GM10266 (cell line): ENCODE data around the gene TMSB15C.
"Not testable (repeated sequence)": the region's sequence is repeated elsewhere in the genome, so short reads cannot be mapped to it uniquely, and the experiment has no call there.

Source experiments
- DNase-seq: peaks from one replicate; pipeline ENCODE4 v3.0.0; 2012; ENCODE audit errors: extremely low spot score
- TF ChIP-seq, protein P1 (sequence below): IDR thresholded peaks from 2 replicates; pipeline ENCODE4 v1.5.1; 2012; ENCODE audit warnings: mild to moderate bottlenecking, low read depth; ENCODE audit not compliant: control insufficient read depth, insufficient read depth; ENCODE audit errors: missing control alignments

Gene TMSB15C

DNA sequence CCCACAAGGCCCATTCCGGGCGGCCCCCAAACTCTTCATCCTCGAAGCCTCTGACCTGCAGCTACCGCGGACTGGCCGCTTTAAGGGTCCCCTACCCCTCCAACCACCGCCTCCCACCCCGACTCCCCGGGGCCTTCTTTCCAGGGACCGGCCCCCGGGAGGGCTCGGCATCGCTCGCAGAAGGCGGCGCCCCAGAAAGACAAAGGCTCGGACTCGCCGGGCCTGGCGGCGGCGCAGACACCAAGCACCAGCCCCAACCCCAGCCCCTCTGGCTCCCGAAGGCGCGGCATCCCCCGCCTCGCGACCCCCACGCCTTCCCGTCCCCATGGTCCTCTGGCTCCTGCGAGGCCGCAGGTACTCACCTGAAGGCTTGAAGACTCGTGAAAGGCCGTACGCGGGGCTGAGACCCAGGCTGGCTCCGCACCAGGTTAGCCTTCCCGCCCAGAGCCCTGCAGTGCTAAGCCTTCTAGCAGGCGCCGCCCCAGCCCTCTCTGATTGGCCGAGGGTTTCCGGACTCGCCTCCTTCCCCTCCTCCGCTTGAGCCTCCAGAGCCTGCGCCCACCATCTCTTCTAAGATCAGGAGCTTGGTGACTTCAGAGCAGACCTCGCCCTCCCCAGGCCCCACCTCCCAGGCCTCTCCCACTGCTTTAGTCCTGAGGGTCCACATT lies at the start of gene TMSB15C:
TMSB15C (minus strand) TSS at position 459 of the 668 bp plus-strand sequence.
- DNase-seq = not testable (repeated sequence)

DNA sequence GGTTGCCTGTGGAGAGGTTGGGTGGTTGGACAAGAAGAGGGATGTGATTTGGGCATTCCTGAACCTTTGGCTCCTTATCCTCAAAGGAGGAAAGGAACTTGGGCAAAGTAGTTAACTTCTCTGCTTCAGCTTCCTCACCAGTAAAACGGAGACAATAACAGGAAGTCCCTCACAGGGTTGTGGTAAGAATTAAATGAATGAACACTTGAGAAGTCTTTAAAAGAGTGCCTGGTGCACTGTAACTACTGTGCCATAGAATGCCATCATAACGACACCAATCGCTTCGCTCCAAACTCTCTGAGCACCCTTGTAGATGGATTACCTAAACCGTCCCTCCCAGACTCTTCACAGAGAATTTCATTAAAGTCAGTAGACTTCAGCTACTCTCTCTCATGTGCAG lies 46.8 kb upstream of the TMSB15C start:
- TF ChIP-seq, protein P1, sequence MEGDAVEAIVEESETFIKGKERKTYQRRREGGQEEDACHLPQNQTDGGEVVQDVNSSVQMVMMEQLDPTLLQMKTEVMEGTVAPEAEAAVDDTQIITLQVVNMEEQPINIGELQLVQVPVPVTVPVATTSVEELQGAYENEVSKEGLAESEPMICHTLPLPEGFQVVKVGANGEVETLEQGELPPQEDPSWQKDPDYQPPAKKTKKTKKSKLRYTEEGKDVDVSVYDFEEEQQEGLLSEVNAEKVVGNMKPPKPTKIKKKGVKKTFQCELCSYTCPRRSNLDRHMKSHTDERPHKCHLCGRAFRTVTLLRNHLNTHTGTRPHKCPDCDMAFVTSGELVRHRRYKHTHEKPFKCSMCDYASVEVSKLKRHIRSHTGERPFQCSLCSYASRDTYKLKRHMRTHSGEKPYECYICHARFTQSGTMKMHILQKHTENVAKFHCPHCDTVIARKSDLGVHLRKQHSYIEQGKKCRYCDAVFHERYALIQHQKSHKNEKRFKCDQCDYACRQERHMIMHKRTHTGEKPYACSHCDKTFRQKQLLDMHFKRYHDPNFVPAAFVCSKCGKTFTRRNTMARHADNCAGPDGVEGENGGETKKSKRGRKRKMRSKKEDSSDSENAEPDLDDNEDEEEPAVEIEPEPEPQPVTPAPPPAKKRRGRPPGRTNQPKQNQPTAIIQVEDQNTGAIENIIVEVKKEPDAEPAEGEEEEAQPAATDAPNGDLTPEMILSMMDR = no peak
- no peak for DNase-seq

DNA sequence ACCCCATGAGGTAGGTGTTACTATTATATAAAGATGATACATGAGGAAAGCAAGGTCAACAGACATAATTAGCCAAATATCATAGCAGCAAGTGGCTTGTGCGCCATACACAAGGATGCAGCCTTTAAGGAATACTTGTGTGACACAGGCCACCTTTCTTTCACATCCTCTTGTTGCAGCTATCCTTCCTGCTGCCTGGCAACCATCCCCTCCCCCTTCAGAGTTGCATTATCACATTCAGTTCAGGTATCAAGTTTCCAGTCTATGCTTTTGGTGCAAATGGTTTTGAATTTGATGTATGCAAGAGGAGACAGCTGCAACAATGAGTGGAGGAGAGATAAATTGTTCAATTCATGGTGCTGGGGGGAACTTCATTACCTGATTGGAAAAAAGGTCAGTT lies 42.7 kb upstream of the TMSB15C start:
- TF ChIP-seq, protein P1 = no peak
- DNase-seq = no peak

DNA sequence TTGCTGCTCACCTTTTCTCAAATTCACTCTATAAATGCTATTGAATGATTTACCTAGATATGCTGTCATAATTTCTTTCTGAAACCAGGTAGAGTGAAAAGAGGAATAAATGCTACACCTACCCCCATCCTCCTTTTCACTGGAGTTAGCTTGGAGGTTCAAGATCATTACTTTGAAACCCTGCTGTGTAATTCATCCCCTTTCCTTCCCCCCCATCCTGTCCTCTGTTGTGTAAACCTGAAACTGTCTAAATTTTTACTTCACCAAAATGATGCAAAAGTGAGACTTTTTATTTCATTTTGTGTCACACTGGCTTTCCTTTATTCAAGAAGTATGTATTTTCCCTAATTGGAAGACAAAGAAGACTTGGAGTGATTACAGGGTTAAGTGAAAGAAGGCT lies 41.7 kb upstream of the TMSB15C start:
- DNase-seq = no peak
- TF ChIP-seq, protein P1 = no peak

DNA sequence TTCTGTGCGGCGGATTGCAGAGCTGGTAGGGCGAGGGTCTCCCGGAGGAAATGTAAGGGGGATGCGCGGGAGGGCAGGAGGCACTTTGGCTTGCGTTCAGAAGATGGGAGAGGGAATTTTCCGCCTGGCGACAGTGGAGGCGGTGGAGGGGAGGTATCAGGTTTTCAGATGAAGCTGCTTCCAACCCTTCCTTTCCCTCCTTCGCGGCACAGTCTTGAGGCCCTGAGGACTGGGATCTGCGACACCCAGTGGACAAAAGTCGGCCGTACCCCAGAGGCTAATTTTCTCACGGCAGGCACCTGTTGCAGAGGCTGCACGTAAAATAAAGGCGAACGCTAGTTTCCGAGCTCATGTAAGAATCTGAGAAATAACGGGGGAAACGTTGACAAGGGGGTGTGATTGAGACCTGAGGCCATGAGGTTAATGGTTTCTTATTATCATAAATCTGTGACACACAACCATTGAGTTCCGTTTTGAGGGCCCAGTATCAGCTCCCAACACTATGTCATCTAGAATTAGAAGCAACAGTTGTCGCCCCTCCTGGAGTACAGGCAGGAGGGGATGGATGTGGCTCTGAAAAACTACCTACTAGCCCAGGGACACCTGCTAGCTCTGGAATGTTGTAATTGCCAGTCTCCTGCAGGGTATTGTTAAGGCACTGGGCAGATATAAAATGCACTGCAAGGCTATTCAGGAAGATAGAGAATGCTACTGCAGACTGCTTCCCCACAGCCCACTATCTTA lies 37.4 kb upstream of the TMSB15C start:
- peak; percentile 25 for DNase-seq
- TF ChIP-seq, protein P1 = peak; percentile 56

DNA sequence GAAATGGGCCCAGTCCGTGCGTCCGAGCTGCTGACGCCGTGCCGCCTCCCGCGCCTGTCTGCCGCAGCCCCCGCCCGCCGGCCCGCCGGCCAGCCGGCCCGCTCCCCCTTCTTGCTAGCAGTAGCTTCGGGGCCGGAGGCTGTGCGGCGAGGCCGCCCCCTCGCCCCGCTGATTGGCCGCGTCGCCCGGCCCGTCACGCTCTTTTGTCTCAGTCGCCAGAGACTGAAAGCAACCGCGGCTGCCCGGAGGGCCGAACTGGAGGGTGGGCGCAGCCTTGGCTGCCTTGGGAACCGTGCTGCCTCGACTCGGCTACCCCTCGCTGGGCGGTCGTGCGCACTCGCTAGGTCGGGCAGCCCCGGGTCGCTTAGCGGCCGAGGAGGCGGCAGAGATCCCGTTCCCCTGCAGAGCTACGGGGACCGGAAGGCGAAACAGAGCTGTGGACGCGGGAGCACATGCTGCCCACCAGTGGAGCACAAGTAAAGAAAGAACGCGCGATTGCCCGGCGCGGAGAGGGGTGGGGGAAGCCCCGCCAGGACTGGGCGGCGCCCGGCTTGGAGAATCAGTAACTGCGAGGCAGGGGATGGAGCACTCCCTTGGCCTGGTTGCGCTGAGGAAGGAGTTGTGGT lies 36.4 kb upstream of the TMSB15C start, which contains the start of gene ZCCHC18:
ZCCHC18 (plus strand) TSS at position 198 of the 626 bp plus-strand sequence. CDS start 1,589 bp downstream, outside the sequence.
- TF ChIP-seq, protein P1 = no peak
- peak; percentile 61 for DNase-seq

DNA sequence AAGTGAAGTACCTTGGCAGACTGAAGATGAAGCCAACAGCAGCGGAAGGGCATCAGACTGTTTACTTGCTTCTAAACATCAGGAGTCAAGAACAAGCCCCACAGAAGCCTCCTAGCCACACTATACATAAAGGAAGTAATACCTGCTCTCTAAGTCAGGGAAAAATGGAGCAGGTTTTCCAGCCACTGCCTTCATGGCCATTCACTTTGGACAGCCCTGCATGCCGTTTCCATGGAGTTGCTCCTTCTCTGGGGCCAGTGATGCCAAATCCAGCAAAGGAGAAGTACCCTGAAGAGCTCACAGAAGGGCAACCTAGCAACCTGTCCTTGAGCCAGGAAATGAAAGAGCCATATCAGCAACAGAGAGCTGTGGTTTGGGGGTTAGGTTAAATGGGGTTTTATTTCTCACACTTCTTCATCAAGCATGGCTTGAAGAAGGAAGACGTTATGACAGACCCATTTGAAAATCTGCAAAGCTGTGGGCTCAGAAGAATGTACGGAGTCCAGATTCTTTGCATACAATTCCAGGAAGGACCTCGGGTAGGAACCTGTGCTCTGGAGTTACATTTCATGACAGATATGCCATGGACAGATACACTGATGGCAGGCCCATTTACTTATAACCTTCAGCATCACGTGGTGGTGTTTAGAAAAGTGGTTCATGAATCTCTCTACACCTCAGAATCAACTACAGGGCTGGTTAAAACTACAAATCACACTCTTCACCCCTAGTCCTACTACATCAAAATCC lies 34.6 kb upstream of the TMSB15C start:
- DNase-seq = not testable (repeated sequence)
